Esophagus squamous epithelium (tissue), 4 donors: ENCODE measurements around the gene ATP10A.

Experiments used
- CTCF ChIP-seq, 6 experiments: fragments of 450-650 bp in 4 of 6; fragments of 200-600 bp in 2 of 6; sonication (generic) in 2 of 6; IDR thresholded peaks; one replicate each; pipeline ENCODE4 v1.5.1; 2016 to 2019; ENCODE audit warnings: antibody characterized with exemption in 6 of 6, mild to moderate bottlenecking in 4 of 6, moderate library complexity in 4 of 6
- POLR2A ChIP-seq, 4 donors: fragments of 450-650 bp; IDR thresholded peaks; one replicate each; pipeline ENCODE4 v1.6.1; 2017; ENCODE audit warnings: antibody characterized with exemption in 4 of 4, mild to moderate bottlenecking in 4 of 4, moderate library complexity in 3 of 4

GRCh38 chr15:25764980-25765735, 98.0 kb downstream of the ATP10A start:
- no peak for TF ChIP-seq CTCF (IDR thresholded peaks at IDR 0.05)
- TF ChIP-seq POLR2A (IDR thresholded peaks at IDR 0.05), result no peak
